Stimulated activated CD4-positive, alpha-beta T cell treated with anti-CD3 and anti-CD28 coated beads, Interleukin-15, amount 100 ng/mL, for 48 hours (primary cell): ENCODE data around the gene DDX3X.
A peak's percentile ranks its signal among the peaks of the same experiment; 100 is the strongest.

Experiments used
- DNase-seq, 2 donors: peaks; one replicate each; pipeline ENCODE4 v3.0.0-alpha.2; 2020; ENCODE audit warnings: low read depth in 2 of 2

DDX3X gene

GRCh38 chrX:41329101-41329500 lies 4.9 kb upstream of the DDX3X start:
- DNase-seq = no peak

GRCh38 chrX:41332005-41332404 lies 2.0 kb upstream of the DDX3X start:
- no peak for DNase-seq

- no peak for DNase-seq
These were observed 1.5 kb upstream of the DDX3X start for GRCh38 chrX:41332408-41333002.

- peak; percentile 74 to 90 for DNase-seq
These were observed 789 bp upstream of the DDX3X start for GRCh38 chrX:41333003-41333743.

GRCh38 chrX:41334363-41335197 lies 618 bp downstream of the DDX3X start:
- peak; percentile 62 to 78 for DNase-seq

GRCh38 chrX:41335198-41335957 lies 1.4 kb downstream of the DDX3X start:
- DNase-seq = no peak

- no peak for DNase-seq
These were observed 2.0 kb downstream of the DDX3X start for GRCh38 chrX:41335958-41336331.

- DNase-seq = no peak
These were observed 2.5 kb downstream of the DDX3X start for GRCh38 chrX:41336447-41336846.

- DNase-seq = no peak
These were observed 3.2 kb downstream of the DDX3X start for GRCh38 chrX:41337140-41337539.

GRCh38 chrX:41338436-41338835 lies 4.5 kb downstream of the DDX3X start:
- no peak for DNase-seq

GRCh38 chrX:41339148-41339547 lies 5.2 kb downstream of the DDX3X start:
- DNase-seq = no peak

GRCh38 chrX:41344053-41344452 lies 10.1 kb downstream of the DDX3X start:
- DNase-seq = no peak

- no peak for DNase-seq
These were observed 13.2 kb downstream of the DDX3X start for GRCh38 chrX:41347186-41347585.

- DNase-seq = no peak
These were observed 14.6 kb downstream of the DDX3X start for GRCh38 chrX:41348551-41348950.

- DNase-seq = no peak
These were observed 16.4 kb downstream of the DDX3X start for GRCh38 chrX:41350150-41350975.

- no peak for DNase-seq
These were observed 17.1 kb downstream of the DDX3X start for GRCh38 chrX:41350976-41351569.

GRCh38 chrX:41351923-41352322 lies 18.0 kb downstream of the DDX3X start:
- no peak for DNase-seq

- DNase-seq = no peak
These were observed 18.4 kb downstream of the DDX3X start for GRCh38 chrX:41352329-41352838.

GRCh38 chrX:41353985-41354384 lies 20.0 kb downstream of the DDX3X start:
- DNase-seq = no peak

- DNase-seq = no peak
These were observed 35.2 kb downstream of the DDX3X start for GRCh38 chrX:41369152-41369551.
